Retina (tissue), 1 donor: Measurements from ENCODE around the gene WNK3.

Experiments
- DNase-seq: peaks from one replicate; pipeline ENCODE4 v3.0.0-alpha.2; 2016

WNK3 gene

GRCh38 chrX:54157561-54157960 is 200.3 kb downstream of the WNK3 start:
- DNase-seq: no peak
